ENCODE data around the gene BMPR1A.

DNA sequence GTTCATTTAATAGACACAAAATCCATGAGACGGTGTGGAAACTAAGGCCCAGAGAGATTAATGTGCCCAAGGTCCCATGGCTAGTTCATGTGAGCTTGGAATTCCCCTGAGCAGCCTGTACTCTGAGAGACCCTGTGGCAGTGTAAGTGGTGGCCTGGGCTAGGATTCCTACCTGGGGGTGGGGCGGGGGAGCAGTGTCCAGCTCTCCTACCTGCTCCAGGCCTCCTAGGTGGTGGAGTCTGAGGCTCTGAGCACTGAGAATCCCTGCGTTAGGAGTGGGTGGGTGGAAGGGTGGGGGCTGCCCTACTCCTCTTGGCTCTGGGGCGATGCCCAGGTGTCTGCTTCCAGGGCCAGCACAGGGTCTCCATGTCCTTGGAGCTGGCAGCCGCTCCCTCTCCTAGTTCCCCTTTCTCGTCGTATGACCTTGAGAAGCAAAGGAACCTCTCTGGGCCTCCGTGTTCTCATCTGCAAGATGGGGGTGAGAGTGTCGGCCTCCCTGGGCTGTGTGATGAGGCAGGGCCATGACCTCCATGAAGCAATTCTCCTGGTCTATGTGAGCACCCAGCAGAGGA is 204.5 kb downstream of the BMPR1A start:
- TF ChIP-seq, protein P1, sequence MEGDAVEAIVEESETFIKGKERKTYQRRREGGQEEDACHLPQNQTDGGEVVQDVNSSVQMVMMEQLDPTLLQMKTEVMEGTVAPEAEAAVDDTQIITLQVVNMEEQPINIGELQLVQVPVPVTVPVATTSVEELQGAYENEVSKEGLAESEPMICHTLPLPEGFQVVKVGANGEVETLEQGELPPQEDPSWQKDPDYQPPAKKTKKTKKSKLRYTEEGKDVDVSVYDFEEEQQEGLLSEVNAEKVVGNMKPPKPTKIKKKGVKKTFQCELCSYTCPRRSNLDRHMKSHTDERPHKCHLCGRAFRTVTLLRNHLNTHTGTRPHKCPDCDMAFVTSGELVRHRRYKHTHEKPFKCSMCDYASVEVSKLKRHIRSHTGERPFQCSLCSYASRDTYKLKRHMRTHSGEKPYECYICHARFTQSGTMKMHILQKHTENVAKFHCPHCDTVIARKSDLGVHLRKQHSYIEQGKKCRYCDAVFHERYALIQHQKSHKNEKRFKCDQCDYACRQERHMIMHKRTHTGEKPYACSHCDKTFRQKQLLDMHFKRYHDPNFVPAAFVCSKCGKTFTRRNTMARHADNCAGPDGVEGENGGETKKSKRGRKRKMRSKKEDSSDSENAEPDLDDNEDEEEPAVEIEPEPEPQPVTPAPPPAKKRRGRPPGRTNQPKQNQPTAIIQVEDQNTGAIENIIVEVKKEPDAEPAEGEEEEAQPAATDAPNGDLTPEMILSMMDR (IDR thresholded peaks at IDR 0.05): no peak
- TF ChIP-seq NFE2L1 (CRISPR knock-in tag; IDR thresholded peaks at IDR 0.05): no peak
- TF ChIP-seq, protein P2, sequence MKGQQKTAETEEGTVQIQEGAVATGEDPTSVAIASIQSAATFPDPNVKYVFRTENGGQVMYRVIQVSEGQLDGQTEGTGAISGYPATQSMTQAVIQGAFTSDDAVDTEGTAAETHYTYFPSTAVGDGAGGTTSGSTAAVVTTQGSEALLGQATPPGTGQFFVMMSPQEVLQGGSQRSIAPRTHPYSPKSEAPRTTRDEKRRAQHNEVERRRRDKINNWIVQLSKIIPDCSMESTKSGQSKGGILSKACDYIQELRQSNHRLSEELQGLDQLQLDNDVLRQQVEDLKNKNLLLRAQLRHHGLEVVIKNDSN (CRISPR knock-in tag; IDR thresholded peaks at IDR 0.05): no peak
- TF ChIP-seq RELA (CRISPR knock-in tag; IDR thresholded peaks at IDR 0.05; ENCODE audit: borderline replicate concordance): no peak
- no peak for TF ChIP-seq ATF1 (CRISPR knock-in tag; IDR thresholded peaks at IDR 0.05)
- TF ChIP-seq CBFB (CRISPR knock-in tag; IDR thresholded peaks at IDR 0.05; ENCODE audit: low read depth): no peak
- TF ChIP-seq ZNF396 (CRISPR knock-in tag; IDR thresholded peaks at IDR 0.05; ENCODE audit: borderline replicate concordance): no peak
- TF ChIP-seq, protein P3, sequence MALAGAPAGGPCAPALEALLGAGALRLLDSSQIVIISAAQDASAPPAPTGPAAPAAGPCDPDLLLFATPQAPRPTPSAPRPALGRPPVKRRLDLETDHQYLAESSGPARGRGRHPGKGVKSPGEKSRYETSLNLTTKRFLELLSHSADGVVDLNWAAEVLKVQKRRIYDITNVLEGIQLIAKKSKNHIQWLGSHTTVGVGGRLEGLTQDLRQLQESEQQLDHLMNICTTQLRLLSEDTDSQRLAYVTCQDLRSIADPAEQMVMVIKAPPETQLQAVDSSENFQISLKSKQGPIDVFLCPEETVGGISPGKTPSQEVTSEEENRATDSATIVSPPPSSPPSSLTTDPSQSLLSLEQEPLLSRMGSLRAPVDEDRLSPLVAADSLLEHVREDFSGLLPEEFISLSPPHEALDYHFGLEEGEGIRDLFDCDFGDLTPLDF (CRISPR knock-in tag; IDR thresholded peaks at IDR 0.05): no peak
